Peyer's patch (tissue), 4 donors: ENCODE results near the gene ALDH9A1. TPM values are rescaled to one million over a fixed set of nuclear protein-coding genes. Genes with fewer than 3 reads are reported as not detected.

Source experiments
- DNase-seq, 3 donors: peaks; one replicate each; pipeline ENCODE4 v3.0.0-alpha.2; 2017 to 2019
- H3K27ac ChIP-seq, 4 donors: fragments of 200-600 bp; sonication (generic); one replicate each; pipeline ENCODE4 v1.5.1; 2016 to 2019
- H3K27me3 ChIP-seq, 2 donors: fragments of 200-600 bp; sonication (generic); one replicate each; pipeline ENCODE4 v1.5.1; 2019
- H3K36me3 ChIP-seq, 3 donors: fragments of 200-600 bp; sonication (generic); one replicate each; pipeline ENCODE4 v1.5.1; 2016 to 2019
- H3K4me1 ChIP-seq, 4 donors: fragments of 200-600 bp; sonication (generic); one replicate each; pipeline ENCODE4 v1.5.1; 2016 to 2019
- H3K4me3 ChIP-seq, 4 donors: fragments of 200-600 bp; sonication (generic); 1 replicate in 3 of 4; 2 replicates in 1 of 4; pipeline ENCODE4 v1.5.1; 2016 to 2019; ENCODE audit warnings: mild to moderate bottlenecking in 1 of 4
- H3K9me3 ChIP-seq, 4 donors: fragments of 200-600 bp; sonication (generic); one replicate each; pipeline ENCODE4 v1.5.1; 2016 to 2019; ENCODE audit warnings: mild to moderate bottlenecking in 1 of 4
- CTCF ChIP-seq, 6 experiments: fragments of 450-650 bp in 4 of 6; fragments of 200-600 bp in 2 of 6; sonication (generic) in 1 of 6; IDR thresholded peaks; one replicate each; pipeline ENCODE4 v1.5.1; 2017 to 2019; ENCODE audit warnings: antibody characterized with exemption in 6 of 6, mild to moderate bottlenecking in 3 of 6, moderate library complexity in 1 of 6
- POLR2A ChIP-seq, 2 donors: fragments of 450-650 bp; IDR thresholded peaks; one replicate each; pipeline ENCODE4 v1.5.1; 2017; ENCODE audit warnings: antibody characterized with exemption in 2 of 2, mild to moderate bottlenecking in 2 of 2, moderate library complexity in 2 of 2
- total RNA-seq, 4 donors: library from RNA; depleted of rRNA; stranded (reverse); fragments of >200 nt; gene quantifications; one replicate each; pipeline ENCODE4 v1.1.0, GENCODE V29; 2016

Gene ALDH9A1
- total RNA-seq, 4 donors from 2014 or later = 54.5 to 104 (median 74.0) TPM

GRCh38 chr1:165632491-165632890 is 65.9 kb downstream of the ALDH9A1 start:
- H3K36me3 ChIP-seq = peaks cover 0 to 4% (median 0%) of the 10 kb centered on the region in 3 donors
- DNase-seq = no peak
- no peaks in the 10 kb centered on the region for H3K9me3 ChIP-seq
- no peaks in the 10 kb centered on the region for H3K27me3 ChIP-seq
- H3K4me3 ChIP-seq = peak overlapping the region in 3 of 4 donors; percentile 55 to 78 (median 68)
- no peak for TF ChIP-seq POLR2A (IDR thresholded peaks at IDR 0.05)
- no peak for TF ChIP-seq CTCF (IDR thresholded peaks at IDR 0.05)
- peaks cover 0 to 48% (median 2%) of the 10 kb centered on the region in 4 donors for H3K4me1 ChIP-seq
- H3K27ac ChIP-seq = peak overlapping the region in 3 of 4 donors; percentile 90 to 95 (median 92)

- Histone ChIP-seq H3K27me3 (no peaks in the 10 kb centered on the region), H3K4me3 (peak overlapping the region; percentile 55 to 78 (median 67)), H3K27ac (peak overlapping the region; percentile 83 to 95 (median 91)), H3K36me3 (peaks cover 0 to 4% (median 0%) of the 10 kb centered on the region in 3 donors), H3K9me3 (no peaks in the 10 kb centered on the region), H3K4me1 (peaks cover 0 to 44% (median 2%) of the 10 kb centered on the region in 4 donors)
- no peak for TF ChIP-seq CTCF (IDR thresholded peaks at IDR 0.05)
- peak; percentile 9 to 46 for TF ChIP-seq POLR2A (IDR thresholded peaks at IDR 0.05)
- DNase-seq = peak in 2 of 3 donors; percentile 61 to 62
Observed at GRCh38 chr1:165632152-165632469, 66.3 kb downstream of the ALDH9A1 start.

- H3K27ac ChIP-seq = peak overlapping the region; percentile 83 to 95 (median 91)
- H3K4me3 ChIP-seq = peak overlapping the region; percentile 55 to 78 (median 67)
- no peaks in the 10 kb centered on the region for H3K9me3 ChIP-seq
- H3K27me3 ChIP-seq = no peaks in the 10 kb centered on the region
- TF ChIP-seq POLR2A (IDR thresholded peaks at IDR 0.05) (peak in 1 of 2 donors; percentile 72), CTCF (IDR thresholded peaks at IDR 0.05) (peak in 2 of 6 experiments; percentile 21 to 34)
- peaks cover 0 to 4% (median 0%) of the 10 kb centered on the region in 3 donors for H3K36me3 ChIP-seq
- DNase-seq = peak; percentile 34 to 76 (median 74)
- H3K4me1 ChIP-seq = peaks cover 0 to 39% (median 2%) of the 10 kb centered on the region in 4 donors
Observed at GRCh38 chr1:165631342-165632151, 66.8 kb downstream of the ALDH9A1 start.

- peaks cover 0 to 31% (median 2%) of the 10 kb centered on the region in 4 donors for H3K4me1 ChIP-seq
Observed at GRCh38 chr1:165630629-165631341, 67.6 kb downstream of the ALDH9A1 start, which contains the start of gene MGST3. TSS of gene MGST3 (plus strand) at chr1:165631234. CDS start at chr1:165649848, 18,614 bp downstream.

More at GRCh38 chr1:165630629-165631341, 67.6 kb downstream of the ALDH9A1 start, which contains the start of gene MGST3:
- DNase-seq = peak; percentile 87 to 98 (median 95)
- peak within 1 kb of the TSS; percentile 83 to 95 (median 91) for H3K27ac ChIP-seq
- no peaks in the 10 kb centered on the region for H3K27me3 ChIP-seq
- H3K36me3 ChIP-seq = peaks cover 0 to 4% (median 0%) of the 10 kb centered on the region in 3 donors
- TF ChIP-seq CTCF (IDR thresholded peaks at IDR 0.05) (no peak), POLR2A (IDR thresholded peaks at IDR 0.05) (peak; percentile 98 to 99)
- H3K4me3 ChIP-seq = peak within 1 kb of the TSS; percentile 55 to 78 (median 67)
- H3K9me3 ChIP-seq = no peaks in the 10 kb centered on the region
